Hippocampal formation (tissue), 2 donors: Measurements from ENCODE around the gene SYF2.
"Not testable (repeated sequence)": the region's sequence is repeated elsewhere in the genome, so short reads cannot be mapped to it uniquely, and the experiment has no call there.

Experiments used
- DNase-seq, 2 donors: peaks; one replicate each; lab custom pipeline; 2025; lab: John Stamatoyannopoulos, UW

SYF2 gene

DNA sequence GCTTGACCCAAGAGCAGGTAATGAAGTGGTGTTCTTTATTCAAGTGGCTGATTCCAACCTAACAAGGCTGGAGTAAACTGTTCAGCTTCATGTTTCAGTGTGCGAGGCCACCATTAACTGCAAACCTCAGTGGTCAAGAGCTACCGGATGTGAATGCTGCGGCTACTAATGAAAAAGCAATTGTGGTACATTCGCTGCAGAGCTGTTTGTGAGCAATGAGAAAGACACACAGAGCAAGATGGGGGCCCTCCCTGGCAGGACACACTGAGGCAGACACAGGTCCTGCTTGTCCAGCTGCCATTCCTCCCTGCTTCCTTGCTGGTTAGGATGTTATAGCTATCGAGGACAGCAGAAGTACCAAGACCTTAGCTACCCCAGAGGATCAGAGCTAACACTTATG is 26.1 kb downstream of the SYF2 start:
- no peak for DNase-seq

GRCh38 chr1:25205786-25206185 is 26.5 kb downstream of the SYF2 start:
- no peak for DNase-seq

DNA sequence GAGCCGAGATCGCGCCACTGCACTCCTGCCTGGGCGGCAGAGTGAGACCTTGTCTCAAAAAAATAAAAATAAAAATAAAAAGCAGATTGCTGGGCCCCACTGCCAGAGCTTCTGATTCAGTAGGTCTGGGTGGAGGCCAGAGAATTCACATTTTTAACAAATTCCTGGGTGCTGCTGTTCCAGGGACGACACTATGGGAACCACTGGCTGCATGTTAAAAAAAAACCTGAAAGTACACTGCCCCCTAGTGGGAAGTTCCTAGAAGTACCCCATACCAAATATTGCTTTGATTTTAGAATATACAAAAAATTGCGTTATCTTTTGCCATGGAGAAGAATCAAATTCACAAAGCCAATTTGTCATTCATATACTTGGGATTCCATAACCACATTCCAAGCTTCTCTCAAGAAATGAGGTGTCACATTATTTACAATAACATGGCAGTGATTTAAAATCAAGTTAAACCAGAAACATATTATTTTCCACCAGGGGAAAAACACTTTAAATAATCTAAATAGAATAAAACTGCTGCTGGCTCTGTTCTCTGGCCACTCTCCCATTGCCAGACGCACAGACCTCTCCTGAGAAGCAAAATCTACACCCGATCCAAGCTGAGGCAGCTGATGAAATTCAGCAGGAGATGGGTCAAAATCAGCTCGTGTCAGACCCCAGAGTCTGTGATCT is 27.4 kb downstream of the SYF2 start:
- peak in 1 of 2 donors; percentile 4 for DNase-seq

- no peak for DNase-seq
Measured at GRCh38 chr1:25201006-25201405, 31.3 kb downstream of the SYF2 start.

DNA sequence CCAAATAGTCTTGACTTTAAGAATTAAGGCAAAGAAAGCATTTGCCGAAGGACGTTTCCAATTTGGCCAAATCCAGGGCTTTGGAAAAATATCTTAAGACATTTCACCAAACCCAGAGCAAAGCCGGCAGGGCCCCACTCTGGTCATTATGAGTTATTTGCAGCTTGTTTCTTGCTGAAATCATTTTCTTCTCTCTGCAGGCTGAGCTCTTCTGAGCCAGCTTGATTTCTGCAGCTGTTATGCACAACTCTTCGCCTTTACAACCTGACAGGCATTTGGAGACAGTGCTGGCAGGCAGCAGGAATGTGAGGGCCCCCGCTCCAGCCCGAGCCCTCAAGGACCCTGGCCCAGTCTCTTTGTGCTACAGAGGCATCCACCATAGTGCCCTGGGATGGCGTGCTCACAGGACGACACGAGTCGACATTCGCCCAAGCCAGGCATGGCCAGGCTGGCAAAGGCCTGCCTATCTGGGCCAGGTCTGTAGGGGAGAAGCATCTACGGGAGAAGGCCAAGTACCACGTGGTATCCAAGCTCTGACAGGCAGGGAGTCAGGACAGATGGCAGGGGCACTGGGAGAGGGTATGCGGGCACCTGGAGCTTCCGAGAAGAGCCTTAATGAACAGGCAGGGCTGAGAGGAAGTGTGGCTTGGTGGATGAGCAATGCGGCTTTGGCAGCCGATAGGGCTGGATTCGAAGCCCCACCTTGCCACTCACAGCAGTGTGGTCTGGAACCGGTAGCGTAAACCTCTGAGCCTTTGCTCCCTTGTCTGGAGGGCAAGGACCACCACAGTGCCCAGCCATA is 32.3 kb downstream of the SYF2 start:
- DNase-seq = no peak

- peak; percentile 27 to 54 for DNase-seq
Measured at GRCh38 chr1:25198663-25199252, 33.5 kb downstream of the SYF2 start.

DNA sequence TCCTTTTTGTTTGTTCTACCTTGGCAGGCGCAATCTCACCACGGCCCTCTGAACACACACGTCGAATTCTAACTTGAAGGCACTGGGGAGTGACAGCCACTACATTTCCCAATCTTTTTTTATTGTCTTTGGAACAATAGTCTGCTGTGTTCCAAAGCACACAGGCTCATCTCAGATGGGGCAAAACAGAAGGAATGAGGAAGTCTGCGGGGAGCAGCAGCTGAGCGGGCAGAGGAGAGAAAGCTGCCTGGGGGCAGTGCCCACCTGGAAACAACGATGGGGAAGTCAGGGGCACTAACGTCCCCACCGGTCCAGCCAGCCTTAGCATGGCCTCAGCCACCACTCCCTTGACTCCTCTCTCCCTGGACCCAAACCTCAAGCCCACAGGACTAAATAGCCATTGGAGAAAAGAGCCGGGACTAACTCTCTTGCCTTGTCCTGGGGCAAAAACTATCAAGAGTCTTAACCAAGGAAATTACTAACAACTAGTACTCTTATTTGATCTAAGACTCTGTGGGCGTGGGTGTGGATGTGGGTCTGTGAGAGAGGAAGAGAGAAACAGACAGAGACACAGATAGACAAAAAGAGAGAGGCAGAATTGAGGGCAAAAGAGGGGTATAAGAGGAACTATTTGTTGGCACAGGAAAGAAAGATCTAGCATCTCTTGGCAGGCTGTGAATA is 34.2 kb downstream of the SYF2 start:
- DNase-seq = peak; percentile 20 to 37

- DNase-seq = no peak
Measured at GRCh38 chr1:25197235-25197975, 34.9 kb downstream of the SYF2 start.

DNA sequence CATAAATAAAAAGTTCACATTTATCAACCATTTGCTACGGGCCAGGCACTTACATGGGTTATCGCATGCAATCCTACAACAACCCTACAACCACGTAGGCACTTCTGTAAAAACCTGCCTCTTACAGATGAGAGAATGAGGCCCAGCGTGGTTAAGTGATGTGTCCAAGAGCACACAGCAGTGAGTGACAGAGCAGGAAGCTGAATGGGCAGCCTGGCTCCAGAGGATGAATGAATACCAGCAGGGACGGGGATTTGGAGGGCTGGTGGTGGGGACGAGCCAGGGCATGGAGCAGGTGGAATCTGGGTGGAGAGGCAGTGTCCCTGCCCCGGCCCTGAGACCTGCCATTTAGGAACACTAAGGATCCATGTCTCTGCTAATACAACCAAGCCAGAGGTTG is 35.5 kb downstream of the SYF2 start:
- DNase-seq = no peak

DNA sequence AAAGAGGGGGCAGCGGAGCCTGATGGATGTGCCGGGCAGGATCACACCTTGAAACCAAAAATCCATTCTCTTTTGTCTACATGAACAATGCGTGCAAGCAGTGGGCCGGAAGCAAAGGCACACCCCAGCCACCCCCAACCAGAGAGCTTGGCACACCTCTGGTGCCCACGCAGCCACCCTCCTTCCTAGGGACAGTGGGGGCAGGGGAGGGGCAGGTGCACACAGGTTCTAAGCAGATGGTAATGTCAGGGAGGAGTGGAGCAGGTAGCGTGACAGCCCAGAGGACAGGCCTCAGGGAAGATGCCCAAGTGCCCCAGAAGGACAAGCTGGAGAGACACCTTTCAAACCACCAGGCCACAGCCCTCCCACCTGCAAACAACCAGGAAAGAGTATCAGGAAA is 36.5 kb downstream of the SYF2 start:
- DNase-seq = no peak

DNA sequence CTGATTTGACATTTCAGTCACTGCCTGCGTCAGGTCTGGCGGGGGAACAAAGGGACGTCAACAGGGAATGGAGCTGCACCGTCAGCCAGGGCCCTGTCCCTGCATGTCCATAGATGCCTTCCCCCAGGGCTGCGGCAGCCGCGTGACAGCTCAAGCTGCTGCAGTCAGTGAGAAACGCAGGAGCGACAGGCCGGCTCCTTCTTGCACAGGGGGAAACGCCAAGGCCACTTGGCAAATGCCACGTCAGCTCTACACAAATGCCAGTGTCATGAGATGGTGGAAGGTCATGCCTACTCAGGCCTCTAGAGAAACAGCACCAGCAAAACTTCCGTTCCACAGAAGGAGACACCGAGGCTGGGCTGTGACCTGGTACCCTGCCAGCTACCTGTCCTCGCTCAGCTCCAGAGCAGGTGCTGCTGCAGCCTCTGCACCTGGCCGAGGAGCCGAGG is 37.7 kb downstream of the SYF2 start:
- no peak for DNase-seq

GRCh38 chr1:25194054-25194453 is 38.2 kb downstream of the SYF2 start:
- no peak for DNase-seq

DNA sequence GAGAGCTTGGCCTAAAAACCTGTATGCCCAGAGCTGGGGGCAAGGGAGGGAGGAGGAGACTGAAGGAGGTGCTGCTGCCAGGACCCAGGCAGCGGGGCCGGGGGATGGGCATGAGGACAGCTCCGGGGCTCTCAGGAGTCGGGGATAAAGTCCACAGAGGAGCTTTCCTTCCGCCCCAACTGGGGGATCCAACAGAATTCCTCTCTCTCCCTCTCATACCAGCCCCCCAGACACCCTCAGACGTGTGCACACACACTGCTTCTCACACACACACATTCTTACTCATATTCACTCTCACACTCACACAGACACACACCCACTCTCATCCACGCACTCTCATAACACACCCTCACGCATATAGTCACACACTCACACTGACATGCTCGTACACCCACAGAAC is 39.1 kb downstream of the SYF2 start:
- DNase-seq = no peak

DNA sequence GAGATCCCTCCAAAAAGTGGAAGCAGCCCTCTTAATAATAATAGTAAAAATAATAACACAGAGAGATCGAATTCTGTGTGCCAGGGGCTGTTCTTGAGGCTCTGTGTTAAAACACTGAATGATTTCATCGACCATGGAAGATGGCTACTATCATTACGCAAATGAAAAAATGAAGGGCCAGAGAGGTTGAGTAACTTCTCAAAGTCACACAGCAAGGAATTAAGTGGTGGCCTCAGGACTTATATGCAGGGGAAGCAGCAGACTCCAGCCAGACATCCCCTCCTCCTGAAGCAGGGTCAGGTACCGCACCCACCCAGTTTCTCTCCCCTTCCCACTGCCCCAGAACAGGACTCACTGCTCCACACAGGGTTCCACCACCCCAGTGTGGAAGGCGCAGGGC is 40.1 kb downstream of the SYF2 start:
- DNase-seq = no peak

GRCh38 chr1:25190260-25190659 is 42.0 kb downstream of the SYF2 start:
- DNase-seq = no peak

DNA sequence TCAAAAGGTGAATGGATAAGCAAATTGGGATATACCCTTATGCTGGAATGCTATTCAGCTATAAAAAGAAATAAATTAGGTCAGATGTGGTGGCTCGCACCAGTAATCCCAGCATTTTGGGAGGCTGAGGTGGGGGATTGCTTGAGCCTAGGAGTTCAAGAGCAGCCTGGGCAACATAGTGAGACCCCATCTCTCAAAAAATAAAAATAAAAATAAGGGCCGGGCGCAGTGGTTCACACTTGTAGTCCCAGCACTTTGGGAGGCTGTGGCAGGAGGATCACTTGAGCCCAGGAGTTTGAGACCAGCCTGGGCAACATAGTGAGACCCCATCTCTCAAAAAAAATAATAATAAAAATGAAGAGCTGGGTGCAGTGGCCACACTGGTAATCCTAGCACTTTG is 44.4 kb downstream of the SYF2 start:
- not testable (repeated sequence) for DNase-seq

GRCh38 chr1:25187077-25187476 is 45.2 kb downstream of the SYF2 start:
- no peak for DNase-seq

GRCh38 chr1:25186161-25187007 is 45.9 kb downstream of the SYF2 start:
- DNase-seq = no peak

- DNase-seq = no peak
Measured at GRCh38 chr1:25185409-25186160, 46.7 kb downstream of the SYF2 start.
